ENCODE measurements around the gene SLC22A6.

Gene SLC22A6, protein sequence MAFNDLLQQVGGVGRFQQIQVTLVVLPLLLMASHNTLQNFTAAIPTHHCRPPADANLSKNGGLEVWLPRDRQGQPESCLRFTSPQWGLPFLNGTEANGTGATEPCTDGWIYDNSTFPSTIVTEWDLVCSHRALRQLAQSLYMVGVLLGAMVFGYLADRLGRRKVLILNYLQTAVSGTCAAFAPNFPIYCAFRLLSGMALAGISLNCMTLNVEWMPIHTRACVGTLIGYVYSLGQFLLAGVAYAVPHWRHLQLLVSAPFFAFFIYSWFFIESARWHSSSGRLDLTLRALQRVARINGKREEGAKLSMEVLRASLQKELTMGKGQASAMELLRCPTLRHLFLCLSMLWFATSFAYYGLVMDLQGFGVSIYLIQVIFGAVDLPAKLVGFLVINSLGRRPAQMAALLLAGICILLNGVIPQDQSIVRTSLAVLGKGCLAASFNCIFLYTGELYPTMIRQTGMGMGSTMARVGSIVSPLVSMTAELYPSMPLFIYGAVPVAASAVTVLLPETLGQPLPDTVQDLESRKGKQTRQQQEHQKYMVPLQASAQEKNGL

DNA sequence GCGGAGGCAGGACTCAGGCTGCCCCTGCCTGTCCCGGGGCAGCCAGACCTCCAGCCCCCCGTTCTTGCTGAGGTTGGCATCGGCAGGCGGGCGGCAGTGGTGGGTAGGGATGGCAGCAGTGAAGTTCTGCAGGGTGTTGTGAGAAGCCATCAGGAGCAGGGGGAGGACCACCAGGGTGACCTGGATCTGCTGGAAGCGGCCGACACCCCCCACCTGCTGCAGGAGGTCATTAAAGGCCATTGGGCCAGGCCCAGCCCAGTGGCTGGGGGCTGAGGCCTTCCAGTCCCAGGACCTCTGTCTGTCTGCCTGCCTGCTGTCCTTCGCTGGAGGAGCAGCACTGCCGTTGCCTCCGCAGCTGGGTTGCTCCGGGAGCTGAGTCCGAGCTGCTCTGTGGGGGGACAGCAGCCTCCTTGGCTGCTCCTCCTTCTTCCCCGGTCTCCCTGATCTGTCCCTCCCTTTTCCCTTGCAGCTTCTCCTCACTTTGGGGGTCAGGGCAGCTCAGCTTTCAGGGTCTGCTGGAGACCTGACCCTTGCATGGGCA is at the start of gene SLC22A6:
Gene SLC22A6, minus strand, starts transcription at position 517 of the 541 bp plus-strand sequence. Its CDS starts 277 bp downstream, at position 240.
- no peak for DNase-seq (ENCODE audit: low spot score)
- TF ChIP-seq, protein P1, sequence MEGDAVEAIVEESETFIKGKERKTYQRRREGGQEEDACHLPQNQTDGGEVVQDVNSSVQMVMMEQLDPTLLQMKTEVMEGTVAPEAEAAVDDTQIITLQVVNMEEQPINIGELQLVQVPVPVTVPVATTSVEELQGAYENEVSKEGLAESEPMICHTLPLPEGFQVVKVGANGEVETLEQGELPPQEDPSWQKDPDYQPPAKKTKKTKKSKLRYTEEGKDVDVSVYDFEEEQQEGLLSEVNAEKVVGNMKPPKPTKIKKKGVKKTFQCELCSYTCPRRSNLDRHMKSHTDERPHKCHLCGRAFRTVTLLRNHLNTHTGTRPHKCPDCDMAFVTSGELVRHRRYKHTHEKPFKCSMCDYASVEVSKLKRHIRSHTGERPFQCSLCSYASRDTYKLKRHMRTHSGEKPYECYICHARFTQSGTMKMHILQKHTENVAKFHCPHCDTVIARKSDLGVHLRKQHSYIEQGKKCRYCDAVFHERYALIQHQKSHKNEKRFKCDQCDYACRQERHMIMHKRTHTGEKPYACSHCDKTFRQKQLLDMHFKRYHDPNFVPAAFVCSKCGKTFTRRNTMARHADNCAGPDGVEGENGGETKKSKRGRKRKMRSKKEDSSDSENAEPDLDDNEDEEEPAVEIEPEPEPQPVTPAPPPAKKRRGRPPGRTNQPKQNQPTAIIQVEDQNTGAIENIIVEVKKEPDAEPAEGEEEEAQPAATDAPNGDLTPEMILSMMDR (IDR thresholded peaks at IDR 0.05; ENCODE audit: borderline replicate concordance, control extremely low read depth, extremely low read depth, insufficient read depth, missing control alignments): no peak
- in situ Hi-C loops (cut with MboI; ENCODE audit: low sequenced_read_pairs, unreplicated experiment): no loop called here

DNA sequence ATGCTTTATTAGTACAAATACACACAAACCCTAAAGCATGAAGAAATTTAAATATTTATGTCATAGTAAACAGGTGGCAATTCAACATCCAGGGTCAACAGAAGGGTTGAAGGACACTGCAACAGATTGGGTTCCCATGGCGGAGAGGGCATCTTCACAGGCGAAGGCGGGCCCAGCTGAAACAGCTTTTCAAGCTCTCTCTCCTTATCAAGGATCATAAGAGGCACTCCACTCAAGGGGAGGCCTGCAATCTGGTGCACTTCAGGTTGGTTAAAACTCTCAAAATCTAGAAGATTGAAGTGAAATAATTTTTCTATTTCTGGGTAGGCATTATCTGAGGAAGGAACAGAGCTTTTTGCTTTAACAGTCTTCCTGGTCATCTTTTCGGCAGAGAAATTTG is 47.7 kb upstream of the SLC22A6 start:
- TF ChIP-seq, protein P1 (IDR thresholded peaks at IDR 0.05; ENCODE audit: borderline replicate concordance, control extremely low read depth, extremely low read depth, insufficient read depth, missing control alignments): no peak
- DNase-seq (ENCODE audit: low spot score): no peak
- in situ Hi-C loops (cut with MboI; ENCODE audit: low sequenced_read_pairs, unreplicated experiment): loop anchor here (10.0 kb wide), 1 partner anchor 182 kb away; no protein-coding TSS in a partner anchor

DNA sequence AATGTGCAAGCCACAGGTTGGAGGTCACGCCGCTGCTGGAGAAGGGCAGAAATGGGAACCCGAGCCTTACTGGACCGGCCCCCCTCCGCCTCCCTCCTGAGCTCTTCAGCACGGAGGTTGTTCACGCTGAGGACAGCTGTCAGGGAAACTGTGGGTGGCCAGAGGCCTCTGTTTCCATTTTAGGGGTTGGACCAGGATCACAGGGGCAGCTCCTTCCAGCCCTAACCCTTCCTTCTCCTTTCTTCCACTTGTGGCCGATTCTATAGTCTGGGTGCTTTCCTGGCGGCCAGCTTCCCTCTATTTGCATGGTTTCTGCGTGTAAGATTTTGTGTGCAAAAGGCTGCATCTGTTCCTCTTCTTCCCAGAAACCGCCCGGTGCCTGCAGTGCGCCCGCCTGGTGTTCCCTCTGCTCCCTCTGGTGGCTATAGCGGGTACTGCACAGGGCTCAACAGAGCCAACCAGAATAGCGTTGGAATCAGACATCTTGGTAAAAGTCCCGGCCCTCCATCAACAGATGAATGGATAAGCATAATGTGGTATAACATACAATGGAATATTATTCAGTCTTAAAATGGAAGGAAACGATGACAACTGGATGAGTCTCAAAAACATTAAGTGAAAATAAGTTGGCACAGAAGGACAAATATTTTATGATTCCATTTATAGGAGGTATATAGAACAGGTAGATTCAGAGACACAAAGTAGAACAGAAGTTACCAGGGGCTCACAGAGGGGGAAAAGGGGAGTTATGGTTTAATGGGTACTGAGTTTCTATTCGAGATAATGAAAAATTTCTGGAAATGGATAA is 39.3 kb upstream of the SLC22A6 start:
- DNase-seq (ENCODE audit: low spot score): peak; percentile 85
- in situ Hi-C loops (cut with MboI; ENCODE audit: low sequenced_read_pairs, unreplicated experiment): loop anchor here (5.0 kb wide), 1 partner anchor 117 kb away; no protein-coding TSS in a partner anchor
- TF ChIP-seq, protein P1 (IDR thresholded peaks at IDR 0.05; ENCODE audit: borderline replicate concordance, control extremely low read depth, extremely low read depth, insufficient read depth, missing control alignments): peak; percentile 98

DNA sequence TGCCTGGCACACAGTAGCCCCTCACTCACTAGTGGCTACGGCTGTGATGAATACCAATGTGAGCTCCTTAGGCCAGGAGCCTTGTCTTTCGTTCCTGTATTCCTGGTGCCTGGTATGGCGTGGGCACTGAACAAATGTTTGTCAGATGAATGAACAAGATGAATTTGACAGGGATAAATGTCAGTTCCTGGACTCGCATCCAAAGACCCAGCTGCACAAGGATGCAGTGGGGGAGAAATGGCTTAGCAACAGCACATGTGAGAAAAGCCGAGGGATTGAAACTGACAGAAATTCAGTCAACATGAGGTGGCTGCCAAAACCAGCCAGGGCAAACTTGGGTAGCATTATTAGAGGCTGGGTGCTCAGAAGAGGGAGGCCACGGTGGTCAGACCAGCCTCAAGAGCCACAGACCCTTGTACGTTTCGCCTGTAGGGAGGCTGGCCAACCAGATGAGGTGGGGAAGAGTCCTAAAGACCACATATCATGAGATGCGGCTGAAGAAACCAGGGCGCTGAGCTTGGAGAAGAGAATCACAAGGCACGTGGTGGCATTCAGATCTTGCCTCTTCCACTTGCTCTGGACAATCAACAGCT is 38.6 kb upstream of the SLC22A6 start:
- TF ChIP-seq, protein P1 (IDR thresholded peaks at IDR 0.05; ENCODE audit: borderline replicate concordance, control extremely low read depth, extremely low read depth, insufficient read depth, missing control alignments): no peak
- in situ Hi-C loops (cut with MboI; ENCODE audit: low sequenced_read_pairs, unreplicated experiment): loop anchor here (5.0 kb wide), 1 partner anchor 116 kb away; no protein-coding TSS in a partner anchor
- DNase-seq (ENCODE audit: low spot score): no peak

DNA sequence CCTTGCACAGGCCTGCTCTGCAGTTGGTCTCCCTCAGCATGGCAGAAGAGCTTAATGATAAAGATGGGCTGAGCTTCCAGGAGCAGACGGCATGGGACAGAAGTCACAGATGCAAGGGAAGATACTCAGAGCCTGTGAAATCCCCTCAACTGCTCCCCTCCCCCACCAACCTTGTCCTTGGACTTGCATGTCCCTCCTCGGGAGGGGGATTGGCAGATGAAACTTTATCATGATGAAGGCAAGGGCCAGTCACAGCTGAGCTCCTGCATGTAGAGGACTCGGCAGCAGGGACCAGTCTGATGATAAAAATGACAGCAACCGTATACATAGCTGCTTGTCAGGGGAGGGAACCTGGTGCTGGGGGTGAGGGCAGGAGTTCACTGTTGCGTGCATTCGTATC is 37.7 kb upstream of the SLC22A6 start:
- DNase-seq (ENCODE audit: low spot score): no peak
- in situ Hi-C loops (cut with MboI; ENCODE audit: low sequenced_read_pairs, unreplicated experiment): loop anchor here (5.0 kb wide), 1 partner anchor 115 kb away; no protein-coding TSS in a partner anchor
- TF ChIP-seq, protein P1 (IDR thresholded peaks at IDR 0.05; ENCODE audit: borderline replicate concordance, control extremely low read depth, extremely low read depth, insufficient read depth, missing control alignments): no peak
